Measurements from ENCODE around the gene INPP5D.

- TF ChIP-seq CTCF (IDR thresholded peaks at IDR 0.05; ENCODE audit: insufficient read depth, low read length, poor library complexity, severe bottlenecking) (no peak), EZH2phosphoT487 (conservative IDR thresholded peaks at IDR 0.05; ENCODE audit: low read length) (no peak)
Measured at GRCh38 chr2:233084488-233084887, 24.3 kb downstream of the INPP5D start.

All from SU-DHL-6 (cell line).